ENCODE results near the gene DIPK1A.

The DIPK1A gene

GRCh38 chr1:92929461-92929860 is 31.8 kb downstream of the DIPK1A start:
- no peak overlapping the region for H3K27ac ChIP-seq
- no peak overlapping the region for H3K4me3 ChIP-seq
- TF ChIP-seq CTCF (IDR thresholded peaks at IDR 0.05) = no peak
- DNase-seq (ENCODE audit: low spot score) = no peak

- DNase-seq (ENCODE audit: low spot score) = no peak
- TF ChIP-seq CTCF (IDR thresholded peaks at IDR 0.05) = no peak
- H3K27ac ChIP-seq = no peak overlapping the region
- no peak overlapping the region for H3K4me3 ChIP-seq
Observed at GRCh38 chr1:92927870-92928269, 33.4 kb downstream of the DIPK1A start.

GRCh38 chr1:92926873-92927272 is 34.4 kb downstream of the DIPK1A start:
- no peak for DNase-seq (ENCODE audit: low spot score)
- no peak overlapping the region for H3K27ac ChIP-seq
- no peak for TF ChIP-seq CTCF (IDR thresholded peaks at IDR 0.05)
- H3K4me3 ChIP-seq = no peak overlapping the region

- Histone ChIP-seq H3K27ac (no peak overlapping the region), H3K4me3 (no peak overlapping the region)
- no peak for DNase-seq (ENCODE audit: low spot score)
- no peak for TF ChIP-seq CTCF (IDR thresholded peaks at IDR 0.05)
Observed at GRCh38 chr1:92924501-92924900, 36.8 kb downstream of the DIPK1A start.

GRCh38 chr1:92923664-92924063 is 37.6 kb downstream of the DIPK1A start:
- H3K27ac ChIP-seq = no peak overlapping the region
- no peak overlapping the region for H3K4me3 ChIP-seq
- DNase-seq (ENCODE audit: low spot score) = no peak
- TF ChIP-seq CTCF (IDR thresholded peaks at IDR 0.05) = no peak

GRCh38 chr1:92922356-92923035 is 38.8 kb downstream of the DIPK1A start:
- H3K4me3 ChIP-seq = no peak overlapping the region
- no peak overlapping the region for H3K27ac ChIP-seq
- no peak for TF ChIP-seq CTCF (IDR thresholded peaks at IDR 0.05)
- DNase-seq (ENCODE audit: low spot score) = no peak

Measured in coronary artery (tissue), 2 donors.